Middle frontal gyrus (tissue), 1 donor: ENCODE measurements around the gene PITPNM3.

Experiments used
- DNase-seq: peaks from one replicate; pipeline ENCODE4 v3.0.0-alpha.2; 2015; ENCODE audit warnings: low spot score; ENCODE audit errors: extremely low spot score

PITPNM3 gene

GRCh38 chr17:6463616-6464445 lies 92.5 kb downstream of the PITPNM3 start:
- DNase-seq = no peak

GRCh38 chr17:6462692-6463091 lies 93.7 kb downstream of the PITPNM3 start:
- DNase-seq = no peak

- no peak for DNase-seq
Measured at GRCh38 chr17:6461792-6462524, 94.4 kb downstream of the PITPNM3 start.

DNA sequence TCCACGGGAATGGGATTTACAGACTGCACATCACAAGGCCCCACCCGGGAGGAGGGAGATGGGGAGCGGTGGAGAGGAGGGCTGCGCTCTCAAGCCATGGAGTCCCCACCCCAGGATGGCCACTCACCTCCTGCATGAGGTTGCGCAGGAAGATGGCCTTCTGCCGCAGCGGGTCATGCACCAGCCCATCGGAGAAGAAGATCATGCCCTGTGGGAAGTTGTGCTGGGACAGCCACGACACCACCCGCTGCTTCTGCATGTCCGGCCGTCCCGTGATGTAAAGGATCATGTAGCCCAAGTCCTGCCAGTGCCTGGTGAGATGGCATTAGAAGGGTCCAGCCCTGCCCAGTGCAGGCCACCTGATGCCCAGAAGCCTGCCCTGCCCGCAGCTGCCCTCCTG lies 95.1 kb downstream of the PITPNM3 start:
- DNase-seq = no peak

DNA sequence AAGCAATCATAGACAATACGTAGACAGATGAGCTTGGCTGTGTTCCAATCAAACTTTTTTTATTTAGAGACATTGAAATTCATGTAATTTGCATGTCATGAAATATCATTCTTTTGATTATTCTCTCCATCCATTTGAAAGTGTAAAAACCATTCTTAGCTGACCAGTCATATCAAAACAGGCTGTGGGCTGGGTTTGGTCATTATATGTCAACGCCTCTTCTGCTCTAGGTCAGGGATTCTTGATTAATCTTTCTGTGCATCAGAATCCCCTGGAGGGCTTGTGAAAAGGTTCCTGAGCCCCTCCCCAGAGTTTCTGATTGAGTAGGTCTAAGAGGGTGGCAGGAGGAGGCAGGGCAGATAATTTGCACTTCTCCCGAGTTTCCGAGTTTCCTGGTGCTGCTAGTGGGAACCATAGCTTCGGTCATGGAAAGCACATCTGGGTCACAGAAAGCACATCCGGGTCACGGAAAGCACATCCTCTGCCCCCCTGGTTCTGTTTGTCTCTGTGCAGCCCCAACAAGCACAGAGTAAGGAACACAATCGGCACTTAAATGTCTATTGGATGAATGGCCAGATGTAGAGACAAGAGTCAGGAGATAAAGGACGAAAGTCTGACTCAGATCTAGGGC lies 95.7 kb downstream of the PITPNM3 start:
- no peak for DNase-seq

DNA sequence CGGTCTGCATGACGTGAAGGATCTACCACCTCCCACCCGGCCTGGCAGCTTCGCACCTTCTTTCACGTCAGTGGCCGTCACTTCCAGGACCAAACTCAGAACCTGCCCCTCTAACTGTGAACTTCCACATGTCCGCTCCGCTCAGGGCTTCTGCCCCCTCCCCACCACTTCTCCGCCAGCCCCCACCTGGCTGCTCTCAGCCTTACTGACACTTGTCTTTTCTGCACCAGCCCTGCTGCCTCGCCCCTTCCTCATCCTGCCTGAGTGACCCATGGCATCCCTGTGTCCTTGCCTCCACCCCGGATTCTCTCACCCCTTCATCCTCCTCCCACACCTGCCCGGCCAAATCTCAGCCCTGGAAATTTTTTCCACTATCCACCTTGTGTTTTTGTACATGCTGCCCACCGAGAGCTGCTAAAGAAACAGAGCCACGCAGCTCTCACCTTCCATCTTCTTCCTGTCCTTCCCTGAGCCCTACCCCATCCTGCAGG lies 97.8 kb downstream of the PITPNM3 start:
- no peak for DNase-seq

- DNase-seq = no peak
Measured at GRCh38 chr17:6457688-6458459, 98.5 kb downstream of the PITPNM3 start.

DNA sequence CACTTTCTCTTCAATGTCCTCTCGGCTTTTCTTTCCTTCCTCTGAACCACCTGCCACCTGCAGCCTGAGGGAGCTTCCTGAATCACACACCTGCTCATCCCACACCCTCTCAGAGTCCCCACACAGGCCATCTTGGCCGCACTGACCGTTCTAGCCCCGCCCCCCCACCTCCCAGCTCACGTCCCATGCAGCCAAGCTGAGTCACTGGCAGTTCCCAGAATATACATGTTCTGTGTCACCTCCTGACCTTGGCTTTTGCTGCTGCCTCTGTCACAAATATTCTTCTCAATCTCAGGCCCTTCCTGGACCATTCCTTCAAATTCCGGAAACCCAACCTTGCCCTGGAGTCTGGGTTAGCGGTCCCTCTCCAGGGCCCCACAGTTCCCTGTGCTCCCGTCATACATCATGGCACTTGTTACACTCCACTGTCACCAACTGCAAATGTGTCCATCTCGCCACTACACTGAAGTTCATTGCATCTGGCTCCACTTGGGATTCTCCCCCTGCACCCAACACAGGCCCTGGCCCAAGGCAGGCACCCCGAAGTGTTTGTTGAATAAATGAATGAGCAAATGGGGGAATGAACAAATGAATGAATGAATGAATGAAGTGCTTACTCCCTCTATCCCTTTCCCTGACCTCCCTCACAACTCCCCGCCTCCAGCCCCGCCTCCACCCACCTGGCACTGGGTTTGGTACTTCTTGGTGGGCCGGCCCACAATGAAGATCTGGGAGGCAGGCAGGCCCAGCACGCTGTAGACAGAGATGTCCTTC lies 99.3 kb downstream of the PITPNM3 start:
- no peak for DNase-seq

GRCh38 chr17:6456321-6456720 lies 100.0 kb downstream of the PITPNM3 start:
- no peak for DNase-seq

DNA sequence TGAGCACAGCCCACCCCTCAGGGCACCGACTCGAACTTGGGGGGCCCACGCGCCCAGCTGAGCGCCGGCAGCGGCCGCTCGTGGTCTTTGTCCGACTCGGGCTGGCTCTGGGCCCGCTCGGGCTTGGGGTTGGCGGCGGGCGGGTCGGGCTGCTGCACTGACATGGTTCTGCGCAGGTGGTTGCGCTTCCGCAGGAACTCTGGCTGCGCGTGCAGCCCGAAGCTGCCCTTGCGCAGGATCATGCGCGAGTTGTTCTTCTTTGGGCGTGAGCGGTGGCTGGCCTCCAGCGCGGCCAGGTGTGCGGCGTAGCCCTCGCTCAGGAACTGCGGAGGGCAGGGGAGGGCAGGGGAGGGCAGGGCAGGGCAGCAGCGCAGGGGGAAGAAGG lies 101.0 kb downstream of the PITPNM3 start:
- DNase-seq = no peak

GRCh38 chr17:6454495-6455320 lies 101.6 kb downstream of the PITPNM3 start:
- no peak for DNase-seq

DNA sequence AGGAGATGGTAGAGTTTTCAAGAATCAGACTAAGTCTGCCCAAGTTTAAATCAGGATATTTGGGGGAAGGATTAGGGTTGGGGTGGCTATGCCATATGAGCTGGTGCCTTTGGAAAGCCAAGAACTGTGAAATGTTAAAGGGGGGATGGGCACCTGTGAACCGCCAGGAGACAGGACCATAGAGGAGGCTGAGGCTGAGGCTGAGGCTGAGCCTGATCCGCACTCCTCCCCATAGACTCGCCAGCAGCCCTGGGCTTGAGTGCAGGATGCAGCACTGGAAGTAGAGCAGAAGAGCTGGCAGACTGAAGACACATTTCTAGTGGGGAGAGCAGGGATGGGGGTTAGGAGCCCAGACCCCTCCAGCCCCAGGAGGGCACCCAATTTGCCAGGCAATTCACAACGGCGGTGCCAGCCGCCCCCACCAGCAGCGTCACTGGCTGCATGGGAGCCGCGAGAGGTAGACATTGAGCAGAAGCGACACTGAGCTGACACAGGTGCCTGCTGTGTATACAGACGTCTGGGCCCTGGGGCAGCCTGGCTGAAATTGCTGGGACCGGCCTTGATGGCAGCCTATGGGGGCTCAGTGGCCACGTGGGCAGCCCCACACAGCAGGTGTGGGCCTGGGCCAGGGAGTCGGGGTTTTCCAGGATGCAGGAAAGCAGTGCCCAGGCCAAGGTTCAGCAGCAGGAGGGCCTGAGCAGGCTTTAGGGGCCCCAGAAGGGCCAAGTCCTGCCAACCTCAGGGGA lies 102.9 kb downstream of the PITPNM3 start:
- no peak for DNase-seq

GRCh38 chr17:6452471-6453266 lies 103.7 kb downstream of the PITPNM3 start:
- DNase-seq = no peak

DNA sequence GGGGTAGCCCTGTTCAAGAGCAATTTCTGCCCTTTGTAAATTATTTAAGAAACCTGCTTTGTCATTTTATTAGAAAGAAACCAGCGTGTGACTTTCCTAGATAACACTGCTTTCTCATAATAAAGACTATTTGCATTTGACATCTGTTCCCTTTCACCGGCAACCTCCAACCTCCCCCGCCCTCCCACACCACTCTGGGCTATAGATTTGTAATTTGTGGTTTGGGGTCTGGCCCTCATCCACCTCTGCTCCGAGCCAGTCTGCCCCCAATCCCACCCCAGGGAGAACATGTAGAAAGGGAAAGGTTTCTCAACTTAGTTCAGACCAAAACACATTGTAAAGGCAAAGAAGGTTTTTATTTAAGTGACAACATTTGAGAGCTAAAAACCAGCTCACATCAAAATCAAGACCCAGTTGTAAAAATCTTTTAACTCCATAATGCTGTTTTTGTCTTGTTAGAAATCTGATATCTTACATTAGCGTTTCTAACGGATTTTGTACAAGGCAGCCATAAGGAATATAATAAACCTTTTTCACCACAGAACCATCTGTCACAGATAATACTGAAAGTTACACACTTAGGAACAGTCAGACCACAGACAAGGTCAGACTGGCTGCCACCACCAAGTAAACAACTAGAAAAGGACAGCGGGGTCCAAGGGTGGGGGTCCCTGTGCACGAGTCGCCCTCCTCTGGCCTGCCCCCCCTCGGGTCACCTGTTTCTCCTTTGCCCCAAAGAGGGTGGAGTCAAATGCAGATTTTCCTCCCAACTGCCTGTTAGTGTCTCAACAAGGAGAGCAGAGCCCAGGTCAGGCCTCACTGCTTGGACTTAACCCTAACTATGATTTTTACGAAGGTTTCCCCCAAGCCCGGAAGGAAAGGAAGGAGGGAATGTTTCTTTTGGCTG lies 105.2 kb downstream of the PITPNM3 start:
- no peak for DNase-seq

- no peak for DNase-seq
Measured at GRCh38 chr17:6449307-6449706, 107.0 kb downstream of the PITPNM3 start.

DNA sequence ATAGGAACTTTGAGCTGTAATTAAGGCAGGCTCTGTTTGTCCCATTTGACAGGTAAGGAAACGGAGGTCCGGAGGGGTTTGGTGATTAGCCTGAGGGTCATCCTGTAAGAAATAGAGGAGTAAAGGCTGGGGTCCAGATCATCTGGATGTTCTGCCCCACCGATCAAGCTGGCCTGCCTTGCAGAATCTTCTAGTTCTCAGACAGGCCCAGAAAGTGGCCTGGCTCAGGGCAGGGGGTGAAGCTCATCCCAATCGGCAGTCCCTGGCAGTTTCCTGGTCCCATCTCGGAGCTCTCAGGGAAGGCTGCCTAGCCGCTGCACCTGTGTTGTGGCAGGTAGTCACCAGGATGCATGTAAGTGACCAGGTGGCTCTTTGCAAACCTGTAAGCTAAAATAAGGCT lies 107.9 kb downstream of the PITPNM3 start:
- DNase-seq = no peak

- no peak for DNase-seq
Measured at GRCh38 chr17:6446516-6447100, 109.7 kb downstream of the PITPNM3 start.
